Measurements from ENCODE around the gene ENG.

ENG gene

GRCh38 chr9:127773272-127773671 is 81.2 kb downstream of the ENG start:
- Histone ChIP-seq H4K20me1 (ENCODE audit: low read depth, low read length) (no peaks in the 10 kb centered on the region), H3K9me3 (ENCODE audit: insufficient read depth, low read length) (no peaks in the 10 kb centered on the region), H3K36me3 (ENCODE audit: low read length) (no peaks in the 10 kb centered on the region), H3K9ac (ENCODE audit: low read length) (no peak overlapping the region), H3K4me2 (ENCODE audit: low read depth, low read length, poor library complexity, severe bottlenecking) (no peak overlapping the region), H3K27ac (ENCODE audit: low read depth, low read length) (peak overlapping the region; percentile 22; the same call in 1 of the 2 replicates), H3K79me2 (ENCODE audit: insufficient read depth, low read length) (peaks cover 13% of the 10 kb centered on the region), H3K4me3 (ENCODE audit: insufficient read depth, low read length, poor library complexity, severe bottlenecking) (no peak overlapping the region), H2AFZ (ENCODE audit: low read depth, low read length, severe bottlenecking) (no peak overlapping the region), H3F3A (ENCODE audit: insufficient read depth) (peaks cover 22% of the 10 kb centered on the region), H3K9me2 (replicated peaks; ENCODE audit: insufficient read depth, low read length) (no peaks in the 10 kb centered on the region), H3K27me3 (ENCODE audit: low read length) (no peaks in the 10 kb centered on the region)
- no peak for TF ChIP-seq EZH2phosphoT487 (conservative IDR thresholded peaks at IDR 0.05; ENCODE audit: low read length)
- TF ChIP-seq, protein P1, sequence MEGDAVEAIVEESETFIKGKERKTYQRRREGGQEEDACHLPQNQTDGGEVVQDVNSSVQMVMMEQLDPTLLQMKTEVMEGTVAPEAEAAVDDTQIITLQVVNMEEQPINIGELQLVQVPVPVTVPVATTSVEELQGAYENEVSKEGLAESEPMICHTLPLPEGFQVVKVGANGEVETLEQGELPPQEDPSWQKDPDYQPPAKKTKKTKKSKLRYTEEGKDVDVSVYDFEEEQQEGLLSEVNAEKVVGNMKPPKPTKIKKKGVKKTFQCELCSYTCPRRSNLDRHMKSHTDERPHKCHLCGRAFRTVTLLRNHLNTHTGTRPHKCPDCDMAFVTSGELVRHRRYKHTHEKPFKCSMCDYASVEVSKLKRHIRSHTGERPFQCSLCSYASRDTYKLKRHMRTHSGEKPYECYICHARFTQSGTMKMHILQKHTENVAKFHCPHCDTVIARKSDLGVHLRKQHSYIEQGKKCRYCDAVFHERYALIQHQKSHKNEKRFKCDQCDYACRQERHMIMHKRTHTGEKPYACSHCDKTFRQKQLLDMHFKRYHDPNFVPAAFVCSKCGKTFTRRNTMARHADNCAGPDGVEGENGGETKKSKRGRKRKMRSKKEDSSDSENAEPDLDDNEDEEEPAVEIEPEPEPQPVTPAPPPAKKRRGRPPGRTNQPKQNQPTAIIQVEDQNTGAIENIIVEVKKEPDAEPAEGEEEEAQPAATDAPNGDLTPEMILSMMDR (IDR thresholded peaks at IDR 0.05; ENCODE audit: insufficient read depth, low read length, poor library complexity, severe bottlenecking), result no peak

- Histone ChIP-seq H3K9ac (ENCODE audit: low read length) (no peak overlapping the region), H4K20me1 (ENCODE audit: low read depth, low read length) (no peaks in the 10 kb centered on the region), H3K79me2 (ENCODE audit: insufficient read depth, low read length) (peaks cover 12% of the 10 kb centered on the region), H3K9me3 (ENCODE audit: insufficient read depth, low read length) (no peaks in the 10 kb centered on the region), H3K36me3 (ENCODE audit: low read length) (no peaks in the 10 kb centered on the region), H3K27me3 (ENCODE audit: low read length) (no peaks in the 10 kb centered on the region), H3K4me2 (ENCODE audit: low read depth, low read length, poor library complexity, severe bottlenecking) (no peak overlapping the region), H3F3A (ENCODE audit: insufficient read depth) (peaks cover 16% of the 10 kb centered on the region), H3K4me3 (ENCODE audit: insufficient read depth, low read length, poor library complexity, severe bottlenecking) (no peak overlapping the region), H3K9me2 (replicated peaks; ENCODE audit: insufficient read depth, low read length) (no peaks in the 10 kb centered on the region), H2AFZ (ENCODE audit: low read depth, low read length, severe bottlenecking) (no peak overlapping the region), H3K27ac (ENCODE audit: low read depth, low read length) (no peak overlapping the region; the same call in 1 of the 2 replicates)
- no peak for TF ChIP-seq EZH2phosphoT487 (conservative IDR thresholded peaks at IDR 0.05; ENCODE audit: low read length)
- TF ChIP-seq, protein P1 (IDR thresholded peaks at IDR 0.05; ENCODE audit: insufficient read depth, low read length, poor library complexity, severe bottlenecking), result no peak
Observed at GRCh38 chr9:127772603-127773002, 81.9 kb downstream of the ENG start.

GRCh38 chr9:127771570-127772189 is 82.8 kb downstream of the ENG start:
- peak overlapping the region; percentile 46 for H3K27ac ChIP-seq (ENCODE audit: low read depth, low read length)
- H3K9ac ChIP-seq (ENCODE audit: low read length), result peak overlapping the region; percentile 28; the same call in 1 of the 2 replicates
- H3K9me2 ChIP-seq (replicated peaks; ENCODE audit: insufficient read depth, low read length), result no peaks in the 10 kb centered on the region
- peaks cover 9% of the 10 kb centered on the region for H3F3A ChIP-seq (ENCODE audit: insufficient read depth)
- no peaks in the 10 kb centered on the region for H3K36me3 ChIP-seq (ENCODE audit: low read length)
- no peaks in the 10 kb centered on the region for H3K9me3 ChIP-seq (ENCODE audit: insufficient read depth, low read length)
- H4K20me1 ChIP-seq (ENCODE audit: low read depth, low read length), result no peaks in the 10 kb centered on the region
- no peak for TF ChIP-seq EZH2phosphoT487 (conservative IDR thresholded peaks at IDR 0.05; ENCODE audit: low read length)
- TF ChIP-seq, protein P1 (IDR thresholded peaks at IDR 0.05; ENCODE audit: insufficient read depth, low read length, poor library complexity, severe bottlenecking), result no peak
- peak overlapping the region; percentile 42 for H3K4me2 ChIP-seq (ENCODE audit: low read depth, low read length, poor library complexity, severe bottlenecking)
- H3K79me2 ChIP-seq (ENCODE audit: insufficient read depth, low read length), result peaks cover 3% of the 10 kb centered on the region; the same call in 1 of the 2 replicates
- peak overlapping the region; percentile 0 for H2AFZ ChIP-seq (ENCODE audit: low read depth, low read length, severe bottlenecking)
- peak overlapping the region; percentile 10 for H3K4me3 ChIP-seq (ENCODE audit: insufficient read depth, low read length, poor library complexity, severe bottlenecking)
- no peaks in the 10 kb centered on the region for H3K27me3 ChIP-seq (ENCODE audit: low read length)

All from SU-DHL-6 (cell line).